K562 (cell line): Measurements from ENCODE around the gene GYS1. TPM values are rescaled to one million over a fixed set of nuclear protein-coding genes. Genes with fewer than 3 reads are reported as not detected.

Experiments
- CTCF ChIP-seq, 3 experiments: IDR thresholded peaks in 2 of 3; conservative IDR thresholded peaks in 1 of 3; 2 replicates each; pipeline ENCODE4 v1.5.1; 2011 to 2012; ENCODE audit warnings: low read length in 3 of 3, mild to moderate bottlenecking in 3 of 3, control low read depth in 2 of 3, improper control_type of control experiment in 1 of 3, inconsistent platforms in 1 of 3, low read depth in 1 of 3, mixed read lengths in 1 of 3, moderate library complexity in 1 of 3; ENCODE audit not compliant: insufficient read depth in 2 of 3
- CUX1 ChIP-seq: fragments of 200-800 bp; sonication (Bioruptor generic); IDR thresholded peaks from 2 replicates; pipeline ENCODE4 v1.6.1; 2016; ENCODE audit warnings: missing genetic modification characterization, missing compliant biosample characterization
- ETS2 ChIP-seq: IDR thresholded peaks from 2 replicates; pipeline ENCODE4 v1.6.1; 2016; ENCODE audit warnings: borderline replicate concordance, missing genetic modification characterization, mild to moderate bottlenecking, moderate library complexity, missing compliant biosample characterization; ENCODE audit not compliant: poor library complexity, severe bottlenecking
- MCM5 ChIP-seq: fragments of 450-650 bp; IDR thresholded peaks from 2 replicates; pipeline ENCODE4 v1.6.1; 2016; ENCODE audit warnings: low read depth
- NCOA2 ChIP-seq, 2 experiments: fragments of 450-650 bp; IDR thresholded peaks; 2 replicates each; pipeline ENCODE4 v1.6.1; 2018; ENCODE audit warnings: mild to moderate bottlenecking in 2 of 2, moderate library complexity in 1 of 2; ENCODE audit not compliant: partially characterized antibody in 2 of 2
- PHB ChIP-seq: fragments of 250-450 bp; sonication (Bioruptor Pico); IDR thresholded peaks from 2 replicates; pipeline ENCODE4 v1.5.0; 2021
- PRDM10 ChIP-seq: fragments of 450-650 bp; IDR thresholded peaks from 2 replicates; pipeline ENCODE4 v1.6.1; 2018; ENCODE audit not compliant: partially characterized antibody
- PTTG1 ChIP-seq: fragments of 450-650 bp; IDR thresholded peaks from 2 replicates; pipeline ENCODE4 v1.6.1; 2016; ENCODE audit warnings: low read depth, mild to moderate bottlenecking, missing genetic modification characterization, missing compliant biosample characterization
- SAP30 ChIP-seq: fragments of 200-600 bp; sonication (generic); IDR thresholded peaks from 2 replicates; pipeline ENCODE4 v1.6.1; 2012; ENCODE audit warnings: borderline replicate concordance, low read depth, mild to moderate bottlenecking, moderate library complexity, low read length, control low read depth, inconsistent platforms; ENCODE audit not compliant: insufficient read depth, poor library complexity, severe bottlenecking
- YY1 ChIP-seq, 3 experiments: IDR thresholded peaks; 2 replicates each; pipeline ENCODE4 v1.6.1; 2011; ENCODE audit warnings: low read length in 2 of 3, mild to moderate bottlenecking in 2 of 3, moderate library complexity in 2 of 3, borderline replicate concordance in 1 of 3, control low read depth in 1 of 3, low read depth in 1 of 3; ENCODE audit not compliant: insufficient read depth in 3 of 3, insufficient replicate concordance in 2 of 3, control insufficient read depth in 1 of 3, insufficient read length in 1 of 3; ENCODE audit errors: extremely low read depth in 1 of 3
- ZFP1 ChIP-seq: fragments of 450-650 bp; formaldehyde crosslinking; IDR thresholded peaks from 2 replicates; pipeline ENCODE4 v1.4.0; 2020; ENCODE audit warnings: mild to moderate bottlenecking, mixed read lengths
- polyA plus RNA-seq, 8 experiments: library from polyadenylated mRNA; depleted of rRNA in 4 of 8; stranded (reverse) in 5 of 8; unstranded in 3 of 8; fragments of >200 nt; fragmentation: Nextera tagmentation in 2 of 8; fragmentation: Illumina TruSeq in 1 of 8; extraction: Ambion mirVana in 2 of 8; extraction: Trizol in 1 of 8; gene quantifications; 2 replicates each; pipeline versions ENCODE4 v1.2.1 to v1.2.3, GENCODE V29; 2011 to 2014; ENCODE audit warnings: inconsistent platforms in 1 of 8, missing spikeins in 1 of 8
- total RNA-seq, 7 experiments: library from RNA; depleted of rRNA in 6 of 7; stranded (reverse); fragments of >200 nt in 6 of 7; fragmentation: Illumina TruSeq in 2 of 7; extraction: Trizol in 2 of 7; gene quantifications; 2 replicates each; pipeline versions ENCODE4 v1.2.1 to v1.2.3, GENCODE V29; 2011 to 2021; ENCODE audit warnings: low replicate concordance in 1 of 7
- TF ChIP-seq, protein P1 (sequence below): fragments of 250-450 bp; sonication (Bioruptor Pico); IDR thresholded peaks from 2 replicates; pipeline ENCODE4 v1.5.0; 2021

Gene GYS1
- total and polyA plus RNA-seq, 9 of the 15 experiments (the other 6 are each of a cell fraction or from before 2014, with no cell fraction given): 1.9 to 31.1 (median 15.2) TPM

- TF ChIP-seq CUX1 (CRISPR knock-in tag) (no peak), PHB (CRISPR knock-in tag) (no peak), SAP30 (peak; percentile 83), ZFP1 (CRISPR knock-in tag) (no peak), PTTG1 (tag) (no peak), NCOA2 (IDR thresholded peaks at IDR 0.05; ENCODE audit: partially characterized antibody in 2 of 2) (no peak), YY1 (IDR thresholded peaks at IDR 0.05; ENCODE audit: borderline replicate concordance in 1 of 3, control insufficient read depth in 1 of 3, extremely low read depth in 1 of 3, insufficient read depth in 3 of 3, insufficient read length in 1 of 3, insufficient replicate concordance in 2 of 3, low read depth in 1 of 3, low read length in 2 of 3) (peak in 2 of 3 experiments; percentile 56 to 63), PRDM10 (peak; percentile 64), ETS2 (tag) (no peak), CTCF (IDR thresholded peaks at IDR 0.05 in 2 of 3, conservative IDR thresholded peaks at IDR 0.05 in 1 of 3; ENCODE audit: insufficient read depth in 2 of 3, low read depth in 1 of 3, low read length in 3 of 3) (no peak), MCM5 (no peak)
- TF ChIP-seq, protein P1, sequence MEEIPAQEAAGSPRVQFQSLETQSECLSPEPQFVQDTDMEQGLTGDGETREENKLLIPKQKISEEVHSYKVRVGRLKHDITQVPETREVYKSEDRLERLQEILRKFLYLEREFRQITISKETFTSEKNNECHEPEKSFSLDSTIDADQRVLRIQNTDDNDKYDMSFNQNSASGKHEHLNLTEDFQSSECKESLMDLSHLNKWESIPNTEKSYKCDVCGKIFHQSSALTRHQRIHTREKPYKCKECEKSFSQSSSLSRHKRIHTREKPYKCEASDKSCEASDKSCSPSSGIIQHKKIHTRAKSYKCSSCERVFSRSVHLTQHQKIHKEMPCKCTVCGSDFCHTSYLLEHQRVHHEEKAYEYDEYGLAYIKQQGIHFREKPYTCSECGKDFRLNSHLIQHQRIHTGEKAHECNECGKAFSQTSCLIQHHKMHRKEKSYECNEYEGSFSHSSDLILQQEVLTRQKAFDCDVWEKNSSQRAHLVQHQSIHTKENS (CRISPR knock-in tag): no peak
Measured at GRCh38 chr19:48965040-48965805, 27.9 kb downstream of the GYS1 start, which contains the start of gene FTL (continued).
